Fibroblast of lung (primary cell): ENCODE data around the gene PRKAB2. TPM values are rescaled to one million over a fixed set of nuclear protein-coding genes. Genes with fewer than 3 reads are reported as not detected.
"Not testable (repeated sequence)": the region's sequence is repeated elsewhere in the genome, so short reads cannot be mapped to it uniquely, and the experiment has no call there.

Experiments used
- DNase-seq, 2 donors: peaks; one replicate each; pipeline versions ENCODE4 v3.0.0 to v3.0.0-alpha.2; 2010; ENCODE audit warnings: low read depth in 2 of 2
- H2AFZ ChIP-seq: 2 replicates; pipeline ENCODE4 v1.5.1; 2012; ENCODE audit warnings: low read length, control low read depth, inconsistent platforms
- H3K27ac ChIP-seq: 2 replicates; pipeline ENCODE4 v1.5.1; 2011; ENCODE audit warnings: low read length, control low read depth; ENCODE audit not compliant: insufficient read depth
- H3K27me3 ChIP-seq: 2 replicates; pipeline ENCODE4 v1.5.1; 2011; ENCODE audit warnings: mild to moderate bottlenecking, low read length; ENCODE audit not compliant: control insufficient read depth, insufficient read depth
- H3K36me3 ChIP-seq: 2 replicates; pipeline ENCODE4 v1.5.1; 2011; ENCODE audit warnings: low read length; ENCODE audit not compliant: control insufficient read depth, insufficient read depth
- H3K4me1 ChIP-seq: 2 replicates; pipeline ENCODE4 v1.5.1; 2011; ENCODE audit warnings: low read length; ENCODE audit not compliant: control insufficient read depth, insufficient read depth; ENCODE audit errors: extremely low read depth
- H3K4me2 ChIP-seq: 2 replicates; pipeline ENCODE4 v1.5.1; 2011; ENCODE audit warnings: low read length, control low read depth; ENCODE audit not compliant: insufficient read depth; ENCODE audit errors: extremely low read depth
- H3K4me3 ChIP-seq, 4 experiments: fragments of 200-600 bp in 1 of 4; sonication (generic) in 1 of 4; replicated peaks in 1 of 4; 2 replicates each; pipeline ENCODE4 v1.5.1; 2011 to 2016; ENCODE audit warnings: low read length in 4 of 4, low read depth in 3 of 4, mild to moderate bottlenecking in 3 of 4, control low read depth in 2 of 4, inconsistent platforms in 1 of 4, mixed read lengths in 1 of 4; ENCODE audit not compliant: insufficient read depth in 1 of 4; ENCODE audit errors: control extremely low read depth in 1 of 4
- H3K79me2 ChIP-seq: 2 replicates; pipeline ENCODE4 v1.5.1; 2012; ENCODE audit warnings: mild to moderate bottlenecking, low read length, inconsistent platforms; ENCODE audit not compliant: control insufficient read depth, insufficient read depth
- H3K9ac ChIP-seq: 2 replicates; pipeline ENCODE4 v1.5.1; 2011; ENCODE audit warnings: mild to moderate bottlenecking, low read length, control low read depth; ENCODE audit not compliant: insufficient read depth
- H3K9me3 ChIP-seq: 2 replicates; pipeline ENCODE4 v1.5.1; 2012; ENCODE audit warnings: low read depth, low read length; ENCODE audit not compliant: control insufficient read depth, insufficient read depth
- H4K20me1 ChIP-seq: 2 replicates; pipeline ENCODE4 v1.5.1; 2011; ENCODE audit warnings: low read length; ENCODE audit not compliant: control insufficient read depth, insufficient read depth; ENCODE audit errors: extremely low read depth
- EZH2 ChIP-seq: IDR thresholded peaks from 2 replicates; pipeline ENCODE4 v1.5.1; 2012; ENCODE audit warnings: low read length, control low read depth, mild to moderate bottlenecking; ENCODE audit errors: missing control alignments
- polyA plus RNA-seq, 2 donors: library from polyadenylated mRNA; depleted of rRNA in 1 of 2; stranded (reverse) in 1 of 2; unstranded in 1 of 2; fragments of >200 nt; gene quantifications; 2 replicates each; pipeline ENCODE4 v1.2.1, GENCODE V29; 2011 to 2012; ENCODE audit warnings: missing spikeins in 1 of 2
- total RNA-seq: library from RNA; depleted of rRNA; stranded (reverse); fragments of >200 nt; gene quantifications from 2 replicates; pipeline ENCODE4 v1.2.1, GENCODE V29; 2014
- TF ChIP-seq, protein P1 (sequence below), 2 donors: IDR thresholded peaks in 1 of 2; conservative IDR thresholded peaks in 1 of 2; 1 replicate in 1 of 2; 2 replicates in 1 of 2; pipeline ENCODE4 v1.5.1; 2011 to 2012; ENCODE audit warnings: low read length in 2 of 2, control low read depth in 1 of 2, inconsistent platforms in 1 of 2, low read depth in 1 of 2, mild to moderate bottlenecking in 1 of 2

PRKAB2 gene
- total and polyA plus RNA-seq, 2 donors (not counting 1 experiment from before 2014, with no cell fraction given) = 22.0 to 23.8 TPM

DNA sequence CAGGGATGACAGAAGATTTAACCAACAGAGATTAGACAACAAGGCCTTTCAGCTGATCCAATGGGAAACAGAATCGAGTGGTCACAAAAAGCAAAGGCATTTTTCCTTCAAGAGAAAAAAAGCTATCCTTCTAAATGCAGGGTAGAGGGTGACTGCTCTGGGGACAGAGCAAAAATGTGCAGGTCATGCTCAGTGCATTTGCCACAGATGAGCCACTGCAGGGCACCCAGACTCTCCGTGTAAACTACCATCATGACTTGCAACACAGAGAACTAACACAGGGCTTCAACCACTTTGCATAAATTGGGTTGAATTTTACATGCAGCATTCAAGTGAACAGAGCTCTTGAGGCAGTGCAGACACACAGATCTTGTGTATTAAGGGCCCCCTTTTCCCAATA is 56.8 kb downstream of the PRKAB2 start:
- TF ChIP-seq, protein P1, sequence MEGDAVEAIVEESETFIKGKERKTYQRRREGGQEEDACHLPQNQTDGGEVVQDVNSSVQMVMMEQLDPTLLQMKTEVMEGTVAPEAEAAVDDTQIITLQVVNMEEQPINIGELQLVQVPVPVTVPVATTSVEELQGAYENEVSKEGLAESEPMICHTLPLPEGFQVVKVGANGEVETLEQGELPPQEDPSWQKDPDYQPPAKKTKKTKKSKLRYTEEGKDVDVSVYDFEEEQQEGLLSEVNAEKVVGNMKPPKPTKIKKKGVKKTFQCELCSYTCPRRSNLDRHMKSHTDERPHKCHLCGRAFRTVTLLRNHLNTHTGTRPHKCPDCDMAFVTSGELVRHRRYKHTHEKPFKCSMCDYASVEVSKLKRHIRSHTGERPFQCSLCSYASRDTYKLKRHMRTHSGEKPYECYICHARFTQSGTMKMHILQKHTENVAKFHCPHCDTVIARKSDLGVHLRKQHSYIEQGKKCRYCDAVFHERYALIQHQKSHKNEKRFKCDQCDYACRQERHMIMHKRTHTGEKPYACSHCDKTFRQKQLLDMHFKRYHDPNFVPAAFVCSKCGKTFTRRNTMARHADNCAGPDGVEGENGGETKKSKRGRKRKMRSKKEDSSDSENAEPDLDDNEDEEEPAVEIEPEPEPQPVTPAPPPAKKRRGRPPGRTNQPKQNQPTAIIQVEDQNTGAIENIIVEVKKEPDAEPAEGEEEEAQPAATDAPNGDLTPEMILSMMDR (conservative IDR thresholded peaks at IDR 0.05 in 1 of 2, IDR thresholded peaks at IDR 0.05 in 1 of 2; ENCODE audit: low read depth in 1 of 2, low read length in 2 of 2) = no peak
- no peak for TF ChIP-seq EZH2
- Histone ChIP-seq H3K79me2 (no peaks in the 10 kb centered on the region), H3K9ac (no peak overlapping the region), H2AFZ (no peak overlapping the region), H3K4me1 (no peaks in the 10 kb centered on the region), H3K9me3 (no peaks in the 10 kb centered on the region), H3K27me3 (no peaks in the 10 kb centered on the region), H3K4me3 (no peak overlapping the region), H3K4me2 (no peak overlapping the region), H4K20me1 (no peaks in the 10 kb centered on the region), H3K36me3 (no peaks in the 10 kb centered on the region), H3K27ac (no peak overlapping the region)
- DNase-seq = no peak

DNA sequence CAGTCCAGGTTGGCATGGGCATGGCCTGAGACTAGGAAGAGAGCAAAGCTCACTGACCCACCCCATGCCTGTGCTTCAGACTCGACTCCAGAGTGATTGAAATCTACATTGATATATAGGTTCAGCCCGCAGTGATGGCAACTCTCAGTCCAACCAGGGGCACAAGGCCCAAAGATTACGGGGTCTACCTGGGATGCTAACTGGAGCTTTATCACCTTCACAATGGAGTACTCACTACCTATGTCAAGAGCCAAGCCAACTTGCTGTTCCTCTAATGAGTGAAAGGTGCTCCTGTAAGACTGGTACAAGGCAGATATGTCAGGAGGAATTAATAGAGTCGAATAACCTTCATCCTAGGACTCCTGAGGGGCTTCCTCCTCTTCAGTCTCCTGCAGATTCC is 57.2 kb downstream of the PRKAB2 start:
- H3K79me2 ChIP-seq, H2AFZ ChIP-seq, H3K9me3 ChIP-seq, H3K27ac ChIP-seq, H3K4me3 ChIP-seq, H3K27me3 ChIP-seq, H3K9ac ChIP-seq, H3K4me2 ChIP-seq, H3K4me1 ChIP-seq, DNase-seq, H4K20me1 ChIP-seq, H3K36me3 ChIP-seq: not testable (repeated sequence)

DNA sequence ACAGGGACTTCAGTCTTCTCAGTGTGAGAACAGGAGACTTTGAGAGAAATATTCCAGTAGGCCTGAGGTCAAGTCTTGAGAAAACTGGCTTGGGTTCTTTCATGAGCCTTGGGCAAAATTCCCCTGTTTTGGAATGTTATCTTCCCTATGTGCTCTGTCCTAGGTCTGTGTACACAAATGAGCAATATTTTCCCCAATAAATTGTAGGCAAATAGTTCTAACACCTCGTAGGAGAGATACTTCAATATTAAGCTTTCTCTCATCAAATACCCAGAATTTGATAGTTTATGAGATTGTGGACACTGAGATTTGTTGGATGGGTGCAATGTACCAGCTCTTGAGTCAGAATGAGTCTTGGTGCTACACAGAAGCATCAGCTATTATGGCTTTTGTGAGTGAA is 57.9 kb downstream of the PRKAB2 start:
- not testable (repeated sequence) for H3K27ac ChIP-seq, DNase-seq

DNA sequence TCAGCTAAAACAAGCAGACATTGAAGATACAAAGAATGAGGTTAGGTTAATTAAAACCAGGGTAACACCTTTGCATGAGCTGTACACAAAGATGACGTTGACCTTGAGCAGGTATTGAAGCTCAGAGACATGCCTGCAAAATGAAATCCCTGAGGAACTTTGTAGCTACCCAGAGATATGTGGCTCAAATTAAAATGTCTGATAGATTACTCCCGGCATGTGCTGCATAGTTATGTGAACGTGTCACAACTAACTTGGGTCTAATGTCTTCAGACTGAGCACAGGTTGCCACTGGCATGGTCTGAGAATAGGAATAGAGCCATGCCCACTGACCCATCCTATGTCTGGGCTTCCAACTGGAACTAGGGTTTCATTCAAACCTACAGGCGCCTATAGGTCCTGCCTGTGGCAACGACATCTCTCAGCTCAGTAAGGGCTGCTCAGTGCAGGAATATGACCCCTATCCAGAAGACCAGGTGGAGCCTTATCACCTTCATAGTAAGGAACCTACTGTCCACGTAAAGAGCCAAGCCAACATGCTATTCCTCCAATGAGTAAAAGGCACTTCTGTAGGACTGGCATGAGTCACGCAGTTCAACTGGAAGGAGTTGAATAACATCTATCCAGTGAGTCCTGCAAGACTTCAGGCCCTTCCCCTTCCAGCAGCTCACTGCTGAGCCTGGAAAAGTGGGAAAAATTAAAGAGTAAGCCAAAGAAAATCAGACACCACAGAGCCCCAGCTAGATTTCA is 60.7 kb downstream of the PRKAB2 start:
- H3K79me2 ChIP-seq = no peaks in the 10 kb centered on the region
- H3K27ac ChIP-seq = no peak overlapping the region
- no peak overlapping the region for H3K4me2 ChIP-seq
- no peaks in the 10 kb centered on the region for H4K20me1 ChIP-seq
- no peaks in the 10 kb centered on the region for H3K9me3 ChIP-seq
- no peak for DNase-seq
- H3K27me3 ChIP-seq = no peaks in the 10 kb centered on the region
- H3K9ac ChIP-seq = no peak overlapping the region
- H3K4me3 ChIP-seq = no peak overlapping the region
- H3K36me3 ChIP-seq = no peaks in the 10 kb centered on the region
- TF ChIP-seq EZH2 = no peak
- H2AFZ ChIP-seq = no peak overlapping the region
- no peaks in the 10 kb centered on the region for H3K4me1 ChIP-seq

More for the DNA sequence above, 57.9 kb downstream of the PRKAB2 start:
- H3K36me3 ChIP-seq, H3K27me3 ChIP-seq, H3K9ac ChIP-seq, H3K9me3 ChIP-seq, H3K4me1 ChIP-seq, H4K20me1 ChIP-seq, H3K79me2 ChIP-seq, H3K4me3 ChIP-seq, H3K4me2 ChIP-seq, H2AFZ ChIP-seq: not testable (repeated sequence)
